Lung (tissue), 12 donors: Measurements from ENCODE around the gene PIH1D1. TPM values are rescaled to one million over a fixed set of nuclear protein-coding genes. Genes with fewer than 3 reads are reported as not detected.

Experiments used
- ATAC-seq: fragments of 200-7000 bp; cut with Tn5 transposase; one replicate; pipeline ENCODE4 v1.9.1; 2020; ENCODE audit warnings: moderate number of reproducible peaks; ENCODE audit not compliant: insufficient read depth, low FRiP score
- DNase-seq, 3 donors: peaks; one replicate each; pipeline ENCODE4 v3.0.0-alpha.2; 2013 to 2017
- H3K27ac ChIP-seq, 2 donors: one replicate each; pipeline ENCODE4 v1.5.1; 2013; ENCODE audit warnings: mild to moderate bottlenecking in 2 of 2, moderate library complexity in 2 of 2, control low read depth in 1 of 2, inconsistent platforms in 1 of 2, low read depth in 1 of 2, low read length in 1 of 2
- H3K27me3 ChIP-seq, 3 donors: one replicate each; pipeline ENCODE4 v1.5.1; 2013; ENCODE audit warnings: low read length in 2 of 3; ENCODE audit not compliant: control insufficient read depth in 3 of 3, insufficient read depth in 3 of 3
- H3K36me3 ChIP-seq, 4 donors: one replicate each; pipeline ENCODE4 v1.5.1; 2013; ENCODE audit warnings: low read length in 4 of 4, mild to moderate bottlenecking in 1 of 4, moderate library complexity in 1 of 4; ENCODE audit not compliant: control insufficient read depth in 4 of 4, insufficient read depth in 4 of 4
- H3K4me1 ChIP-seq, 5 donors: one replicate each; pipeline ENCODE4 v1.5.1; 2013; ENCODE audit warnings: low read length in 5 of 5, mild to moderate bottlenecking in 2 of 5, moderate library complexity in 1 of 5; ENCODE audit not compliant: control insufficient read depth in 5 of 5, insufficient read depth in 5 of 5
- H3K4me3 ChIP-seq: one replicate; pipeline ENCODE4 v1.5.1; 2013; ENCODE audit warnings: mild to moderate bottlenecking, control low read depth, moderate library complexity
- H3K9ac ChIP-seq, 2 donors: one replicate each; pipeline ENCODE4 v1.5.1; 2013; ENCODE audit warnings: low read length in 2 of 2, control low read depth in 1 of 2; ENCODE audit not compliant: insufficient read depth in 1 of 2
- H3K9me3 ChIP-seq, 4 donors: one replicate each; pipeline ENCODE4 v1.5.1; 2013; ENCODE audit warnings: low read length in 3 of 4, mild to moderate bottlenecking in 1 of 4, moderate library complexity in 1 of 4; ENCODE audit not compliant: control insufficient read depth in 4 of 4, insufficient read depth in 3 of 4
- CTCF ChIP-seq: IDR thresholded peaks from 2 replicates; pipeline ENCODE4 v1.5.1; 2012; ENCODE audit warnings: mild to moderate bottlenecking; ENCODE audit errors: control extremely low read depth, extremely low read depth
- WGBS, 2 donors: extraction: QIAGEN DNeasy Blood & Tissue Kit; methylation state at CpG; one replicate each; pipeline ENCODE4 v1.1.7; 2013; 5-methylcytosine and 5-hydroxymethylcytosine counted together
- polyA plus RNA-seq, 2 donors: library from polyadenylated mRNA; stranded (reverse); fragments of 200-250 nt; gene quantifications; one replicate each; pipeline ENCODE4 v1.2.1, GENCODE V29; 2013
- total RNA-seq, 2 donors: library from RNA; depleted of rRNA in 1 of 2; stranded (reverse); fragments of >200 nt in 1 of 2; gene quantifications; one replicate each; pipeline ENCODE4 v1.2.1, GENCODE V29; 2014 to 2021
- donor health status: control.
- donor health status: control.
- donor health status: Bipolar disorder and iron deficiency.
- donor health status: healthy.
- donor health status: DM: yes; HTN: yes; CAD: no.

PIH1D1 gene
- total and polyA plus RNA-seq, 4 donors = 63.7 to 66.6 (median 65.8) TPM

- 58 to 61% methylated on average over 5 to 6 of the region's 6 CpGs for WGBS, 2 donors
- DNase-seq = no peak
- peaks cover 0 to 5% (median 0%) of the 10 kb centered on the region in 5 donors for H3K4me1 ChIP-seq
- H3K9ac ChIP-seq = no peak overlapping the region
- no peak for TF ChIP-seq CTCF
- no peak for ATAC-seq
- peaks cover 0 to 3% (median 0%) of the 10 kb centered on the region in 4 donors for H3K9me3 ChIP-seq
- H3K4me3 ChIP-seq = no peak overlapping the region
- no peaks in the 10 kb centered on the region for H3K36me3 ChIP-seq
- peaks cover 4 to 76% (median 69%) of the 10 kb centered on the region in 3 donors for H3K27me3 ChIP-seq
- no peak overlapping the region for H3K27ac ChIP-seq
Observed at GRCh38 chr19:49439836-49440235, 11.8 kb downstream of the PIH1D1 start.

DNA sequence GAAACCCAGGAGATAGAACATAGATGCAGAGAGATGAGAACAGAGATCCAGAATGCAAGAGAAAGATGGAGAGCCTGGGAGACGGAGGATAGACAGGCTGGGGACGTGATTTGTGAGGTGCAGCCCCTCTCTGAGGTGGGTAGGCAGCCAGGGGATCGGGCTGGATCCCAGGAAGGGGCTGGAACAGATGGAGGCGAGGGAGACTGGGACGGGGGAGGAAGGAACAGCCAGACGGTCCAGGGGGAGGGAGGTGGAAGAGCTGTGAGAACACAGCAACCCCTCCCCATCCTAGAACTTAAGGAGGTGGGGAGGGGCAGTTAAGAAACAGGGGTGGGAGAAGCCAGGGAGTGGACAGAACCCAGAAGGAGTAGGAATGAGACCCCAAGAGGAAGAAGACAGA is 13.4 kb downstream of the PIH1D1 start:
- ATAC-seq (no peak), DNase-seq (no peak)
- H3K4me3 ChIP-seq = no peak overlapping the region
- H3K4me1 ChIP-seq = peaks cover 0 to 5% (median 0%) of the 10 kb centered on the region in 5 donors
- WGBS, 2 donors = 5 to 14% methylated on average over 6 of the region's 6 CpGs
- H3K9me3 ChIP-seq = peaks cover 0 to 3% (median 0%) of the 10 kb centered on the region in 4 donors
- TF ChIP-seq CTCF = no peak
- H3K27me3 ChIP-seq = peaks cover 4 to 92% (median 79%) of the 10 kb centered on the region in 3 donors
- no peak overlapping the region for H3K27ac ChIP-seq
- no peak overlapping the region for H3K9ac ChIP-seq
- no peaks in the 10 kb centered on the region for H3K36me3 ChIP-seq

DNA sequence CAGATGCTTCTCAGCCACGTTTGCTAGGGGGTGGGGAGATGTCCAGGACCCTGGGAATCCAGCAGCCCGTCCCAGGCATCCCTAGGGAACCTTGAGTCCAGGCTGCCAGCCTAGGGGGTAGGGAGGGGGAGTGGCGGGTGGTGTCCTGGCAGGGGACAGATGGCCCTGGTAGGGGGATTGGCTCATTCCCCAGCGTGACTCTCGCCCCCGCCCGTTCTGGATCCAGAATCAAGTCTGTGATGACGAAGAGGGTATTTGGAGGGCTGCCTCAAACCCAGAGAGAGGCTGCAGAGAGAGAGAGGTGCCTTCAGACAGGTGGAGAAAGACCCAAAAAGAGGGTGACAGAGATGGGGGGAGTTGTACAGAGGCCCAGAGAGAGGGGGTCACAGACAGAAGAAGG is 14.4 kb downstream of the PIH1D1 start:
- peaks cover 0 to 5% (median 0%) of the 10 kb centered on the region in 5 donors for H3K4me1 ChIP-seq
- peaks cover 4 to 96% (median 87%) of the 10 kb centered on the region in 3 donors for H3K27me3 ChIP-seq
- ATAC-seq (no peak), DNase-seq (no peak)
- no peaks in the 10 kb centered on the region for H3K36me3 ChIP-seq
- no peak overlapping the region for H3K4me3 ChIP-seq
- WGBS, 2 donors = 16 to 27% methylated on average over 8 of the region's 8 CpGs
- no peak for TF ChIP-seq CTCF
- H3K9ac ChIP-seq = no peak overlapping the region
- H3K9me3 ChIP-seq = peaks cover 0 to 3% (median 0%) of the 10 kb centered on the region in 4 donors
- H3K27ac ChIP-seq = no peak overlapping the region
